BLaER1 (cell line): ENCODE results near the gene IDI1.

Source experiments
- H3K27ac ChIP-seq: shearing (Covaris generic); formaldehyde crosslinking; 2 replicates; pipeline ENCODE4 v1.8.1; 2022
- H3K27me3 ChIP-seq: shearing (Covaris generic); formaldehyde crosslinking; 2 replicates; pipeline ENCODE4 v1.8.1; 2022
- H3K36me3 ChIP-seq: shearing (Covaris generic); formaldehyde crosslinking; 2 replicates; pipeline ENCODE4 v1.8.1; 2022
- H3K4me1 ChIP-seq: shearing (Covaris generic); formaldehyde crosslinking; 2 replicates; pipeline ENCODE4 v1.8.1; 2022
- H3K4me2 ChIP-seq: shearing (Covaris generic); formaldehyde crosslinking; 2 replicates; pipeline ENCODE4 v1.8.1; 2022
- H3K4me3 ChIP-seq: shearing (Covaris generic); formaldehyde crosslinking; 2 replicates; pipeline ENCODE4 v1.8.1; 2022
- H3K9ac ChIP-seq: shearing (Covaris generic); formaldehyde crosslinking; 2 replicates; pipeline ENCODE4 v1.8.1; 2022
- H3K9me3 ChIP-seq: shearing (Covaris generic); formaldehyde crosslinking; 2 replicates; pipeline ENCODE4 v1.8.1; 2022
- H4K20me1 ChIP-seq: shearing (Covaris generic); formaldehyde crosslinking; 2 replicates; pipeline ENCODE4 v1.8.1; 2022
- Cebpa-rat ChIP-seq: shearing (Covaris generic); IDR thresholded peaks from 2 replicates; pipeline ENCODE4 v1.8.1; 2022

The IDI1 gene

DNA sequence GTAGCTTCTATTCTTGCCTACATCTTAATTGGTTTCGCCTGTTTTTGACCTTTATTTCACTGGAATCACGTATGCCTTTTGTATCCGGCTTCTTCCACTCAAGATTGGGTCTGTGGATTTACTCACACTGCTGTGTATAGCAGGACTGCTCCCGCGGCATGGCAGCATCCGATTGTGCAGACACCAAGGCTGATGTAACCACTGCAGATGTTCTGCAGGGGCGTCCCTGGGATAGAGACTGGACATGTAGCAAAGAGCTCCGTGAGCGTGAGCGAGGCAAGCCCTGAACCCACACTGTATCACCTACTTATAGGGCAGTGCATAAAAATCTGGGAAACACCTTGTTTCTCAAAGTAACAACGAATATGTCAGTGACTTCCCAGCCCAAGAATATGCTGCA lies 11.8 kb downstream of the IDI1 start:
- Histone ChIP-seq H3K27me3 (no peaks in the 10 kb centered on the region), H3K4me2 (no peak overlapping the region), H3K4me3 (no peak overlapping the region), H3K9me3 (no peaks in the 10 kb centered on the region), H3K4me1 (peaks cover 77% of the 10 kb centered on the region), H3K36me3 (peaks cover 52% of the 10 kb centered on the region), H3K9ac (no peak overlapping the region), H3K27ac (no peak overlapping the region), H4K20me1 (peaks cover 18% of the 10 kb centered on the region)
- no peak for TF ChIP-seq Cebpa-rat

DNA sequence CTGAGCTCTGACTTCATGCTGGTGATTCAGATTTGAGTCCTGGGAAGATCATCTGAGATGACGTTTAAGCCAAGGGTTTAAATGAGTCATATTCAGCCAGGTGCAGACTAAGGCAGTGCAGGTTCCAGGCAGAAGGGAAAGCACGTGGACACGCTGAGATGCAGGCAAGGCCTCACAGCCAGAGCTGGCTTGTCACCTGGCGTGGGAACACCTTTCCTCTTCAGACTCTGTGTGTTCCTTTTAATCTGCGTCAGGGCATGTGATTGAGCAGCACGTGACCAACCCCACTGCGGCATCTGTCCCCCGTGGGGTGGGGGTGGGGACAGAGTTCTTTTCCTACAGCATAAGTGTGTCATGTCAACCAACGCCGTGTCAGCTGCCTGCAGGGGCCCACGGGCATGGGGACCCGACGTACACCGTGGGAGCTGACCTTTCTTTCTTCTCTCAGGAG lies 12.6 kb downstream of the IDI1 start:
- H3K9me3 ChIP-seq = no peaks in the 10 kb centered on the region
- TF ChIP-seq Cebpa-rat = no peak
- no peaks in the 10 kb centered on the region for H3K27me3 ChIP-seq
- H3K4me2 ChIP-seq = no peak overlapping the region
- peaks cover 74% of the 10 kb centered on the region for H3K4me1 ChIP-seq
- no peak overlapping the region for H3K9ac ChIP-seq
- H3K4me3 ChIP-seq = no peak overlapping the region
- peaks cover 44% of the 10 kb centered on the region for H3K36me3 ChIP-seq
- H4K20me1 ChIP-seq = peaks cover 18% of the 10 kb centered on the region
- H3K27ac ChIP-seq = no peak overlapping the region

DNA sequence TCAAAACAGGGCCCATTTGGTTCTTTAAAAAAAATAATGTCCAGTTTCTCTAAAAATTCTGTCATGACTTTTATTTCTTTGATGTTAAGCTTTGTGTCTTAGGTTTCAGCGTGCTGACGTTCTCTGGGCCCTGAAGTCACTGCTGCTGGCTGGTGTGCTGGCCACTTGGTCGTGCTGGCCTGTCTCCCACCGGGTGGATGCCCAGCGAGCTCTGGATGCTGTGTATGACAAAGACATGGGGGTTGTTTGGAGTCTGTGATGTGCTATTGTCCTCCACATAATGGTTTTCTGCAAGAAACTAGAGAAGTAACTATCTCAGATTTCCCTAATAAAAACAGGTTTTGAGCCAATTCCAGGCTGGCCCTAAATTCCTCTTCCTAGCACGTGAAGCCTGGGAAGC lies 13.7 kb downstream of the IDI1 start:
- no peaks in the 10 kb centered on the region for H3K27me3 ChIP-seq
- 0 out of 2 replicates have a peak overlapping the region, but pooled peaks have one; percentile 13 for H3K27ac ChIP-seq
- no peak for TF ChIP-seq Cebpa-rat
- 0 out of 2 replicates have a peak overlapping the region, but pooled peaks have one; percentile 3 for H3K9ac ChIP-seq
- H3K9me3 ChIP-seq = no peaks in the 10 kb centered on the region
- H3K4me3 ChIP-seq = no peak overlapping the region
- H3K36me3 ChIP-seq = peaks cover 34% of the 10 kb centered on the region
- peaks cover 13% of the 10 kb centered on the region for H4K20me1 ChIP-seq
- H3K4me2 ChIP-seq = no peak overlapping the region
- peaks cover 63% of the 10 kb centered on the region for H3K4me1 ChIP-seq

DNA sequence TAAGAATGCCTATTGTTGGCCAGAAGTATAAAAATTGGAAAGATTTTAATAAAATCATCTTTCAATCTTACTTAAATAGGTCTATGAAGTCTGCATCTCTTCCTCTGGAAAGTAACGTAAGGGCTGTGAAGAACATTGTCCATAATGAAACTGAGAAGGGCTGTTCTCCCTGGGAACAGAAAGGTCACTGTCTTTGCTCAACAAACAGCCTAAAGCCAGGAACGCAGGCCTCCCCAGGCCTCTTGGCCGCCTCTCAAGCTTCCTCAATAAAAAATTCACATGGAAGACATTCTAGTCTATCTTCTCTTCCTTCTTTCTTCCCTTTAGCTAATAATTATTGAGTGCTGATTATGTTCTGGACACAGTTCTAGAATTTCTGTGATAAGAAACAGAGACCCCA lies 14.2 kb downstream of the IDI1 start:
- H3K4me2 ChIP-seq = no peak overlapping the region

DNA sequence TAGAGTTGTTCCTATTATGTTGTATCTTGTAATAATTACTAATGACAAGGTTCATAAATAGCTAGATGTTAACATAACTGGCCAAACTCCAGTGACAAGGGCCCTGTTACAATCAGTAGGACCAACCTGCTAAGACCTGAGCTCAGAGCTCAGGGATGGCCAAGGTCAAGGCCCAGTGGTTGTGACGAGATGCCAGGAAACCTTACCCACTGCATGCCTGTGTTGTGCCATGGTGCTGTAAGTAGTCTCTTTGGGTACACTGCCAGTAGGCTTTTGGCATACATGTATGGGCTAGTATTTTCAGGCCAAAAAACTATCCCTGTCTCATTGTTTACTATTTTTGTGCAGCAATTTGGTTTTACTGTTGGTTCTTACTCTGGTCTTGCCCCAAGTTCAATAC lies 15.3 kb downstream of the IDI1 start:
- H3K27ac ChIP-seq = no peak overlapping the region
- no peak overlapping the region for H3K4me3 ChIP-seq
- H3K27me3 ChIP-seq = no peaks in the 10 kb centered on the region
- no peak overlapping the region for H3K4me2 ChIP-seq
- H3K4me1 ChIP-seq = peaks cover 47% of the 10 kb centered on the region
- H4K20me1 ChIP-seq = no peaks in the 10 kb centered on the region
- TF ChIP-seq Cebpa-rat = no peak
- no peak overlapping the region for H3K9ac ChIP-seq
- peaks cover 22% of the 10 kb centered on the region for H3K36me3 ChIP-seq
- H3K9me3 ChIP-seq = no peaks in the 10 kb centered on the region

More for the DNA sequence above, 14.2 kb downstream of the IDI1 start:
- no peak for TF ChIP-seq Cebpa-rat
- H4K20me1 ChIP-seq = peaks cover 10% of the 10 kb centered on the region; the same call in 1 of the 2 replicates
- no peak overlapping the region for H3K27ac ChIP-seq
- peaks cover 32% of the 10 kb centered on the region for H3K36me3 ChIP-seq
- no peak overlapping the region for H3K9ac ChIP-seq
- no peaks in the 10 kb centered on the region for H3K27me3 ChIP-seq
- H3K9me3 ChIP-seq = no peaks in the 10 kb centered on the region
- no peak overlapping the region for H3K4me3 ChIP-seq
- H3K4me1 ChIP-seq = peaks cover 58% of the 10 kb centered on the region

DNA sequence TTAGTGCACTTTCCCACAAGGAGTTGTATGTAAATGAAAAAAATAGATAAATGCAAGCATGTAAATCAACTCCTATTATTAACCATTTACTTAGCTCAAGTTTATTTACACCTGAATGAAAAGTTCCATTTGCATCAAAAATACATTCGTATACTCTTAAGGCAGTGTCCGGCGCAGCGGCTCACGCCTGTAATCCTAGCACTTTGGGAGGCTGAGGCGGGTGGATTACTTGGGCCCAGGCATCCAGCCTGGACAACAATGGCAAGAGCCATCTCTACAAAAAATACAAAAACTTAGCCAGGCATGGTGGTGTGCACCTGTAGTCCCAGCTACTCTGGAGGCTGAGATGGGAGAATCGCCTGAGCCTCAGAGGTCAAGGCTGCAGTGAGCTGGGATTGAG lies 19.1 kb downstream of the IDI1 start:
- Histone ChIP-seq H3K27me3 (no peaks in the 10 kb centered on the region), H3K9me3 (no peaks in the 10 kb centered on the region), H3K4me1 (peaks cover 24% of the 10 kb centered on the region), H3K9ac (no peak overlapping the region), H4K20me1 (no peaks in the 10 kb centered on the region), H3K36me3 (no peaks in the 10 kb centered on the region), H3K4me2 (no peak overlapping the region), H3K27ac (no peak overlapping the region), H3K4me3 (no peak overlapping the region)
- no peak for TF ChIP-seq Cebpa-rat

DNA sequence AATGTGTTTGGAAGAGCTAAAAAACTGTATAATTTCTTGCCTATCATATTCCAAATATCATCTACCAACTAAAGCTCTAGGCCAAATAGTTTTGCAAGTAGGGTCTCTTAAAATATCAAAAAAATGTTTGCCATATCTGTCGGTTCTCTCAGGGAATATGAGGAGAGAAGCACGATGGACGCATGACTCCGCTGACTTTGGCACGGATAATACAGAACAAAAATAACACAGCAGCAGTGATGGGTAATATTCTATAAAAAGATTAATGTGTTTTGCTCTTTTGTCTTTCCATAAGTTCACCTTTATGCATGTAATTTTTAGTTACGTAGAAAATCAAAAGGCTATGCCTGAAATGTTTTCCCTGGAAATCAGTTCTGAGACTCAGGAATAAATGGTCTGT lies 22.3 kb downstream of the IDI1 start:
- peaks cover 12% of the 10 kb centered on the region for H3K36me3 ChIP-seq
- H4K20me1 ChIP-seq = no peaks in the 10 kb centered on the region
- no peak for TF ChIP-seq Cebpa-rat

DNA sequence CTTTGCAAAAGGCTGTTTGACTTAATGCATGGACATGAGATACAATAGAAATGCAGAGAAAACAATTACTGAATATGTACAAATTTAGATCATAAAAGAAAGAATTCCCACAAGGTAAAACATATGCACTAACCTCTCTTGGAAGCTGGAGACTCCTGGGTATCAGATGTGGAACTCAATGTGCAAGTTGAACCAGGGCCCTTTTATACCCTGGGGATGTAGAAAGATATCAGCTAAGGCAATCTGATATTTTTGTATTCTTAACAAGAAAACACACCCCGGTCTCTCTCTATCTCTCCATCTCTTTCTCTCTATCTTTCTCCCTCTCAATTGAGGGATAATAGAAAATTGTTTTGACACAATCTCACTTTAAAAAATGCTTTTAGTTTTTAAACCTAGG lies 23.2 kb downstream of the IDI1 start, which contains the start of gene IDI2:
TSS of gene IDI2 (minus strand) at position 177 of the 400 bp plus-strand sequence. CDS start 1,136 bp downstream, outside the sequence.
- TF ChIP-seq Cebpa-rat = no peak
- Histone ChIP-seq H3K27ac (no peak within 1 kb of the TSS), H3K27me3 (no peaks in the 10 kb centered on the region), H3K4me3 (no peak within 1 kb of the TSS), H3K4me2 (no peak within 1 kb of the TSS), H3K4me1 (no peaks in the 10 kb centered on the region), H3K36me3 (peaks cover 19% of the 10 kb centered on the region), H3K9ac (no peak within 1 kb of the TSS), H4K20me1 (no peaks in the 10 kb centered on the region), H3K9me3 (peaks cover 2% of the 10 kb centered on the region; the same call in 1 of the 2 replicates)

More for the DNA sequence above, 22.3 kb downstream of the IDI1 start:
- Histone ChIP-seq H3K4me1 (no peaks in the 10 kb centered on the region), H3K27ac (no peak overlapping the region), H3K4me3 (no peak overlapping the region), H3K9me3 (peaks cover 2% of the 10 kb centered on the region; the same call in 1 of the 2 replicates), H3K9ac (no peak overlapping the region), H3K4me2 (no peak overlapping the region), H3K27me3 (no peaks in the 10 kb centered on the region)

DNA sequence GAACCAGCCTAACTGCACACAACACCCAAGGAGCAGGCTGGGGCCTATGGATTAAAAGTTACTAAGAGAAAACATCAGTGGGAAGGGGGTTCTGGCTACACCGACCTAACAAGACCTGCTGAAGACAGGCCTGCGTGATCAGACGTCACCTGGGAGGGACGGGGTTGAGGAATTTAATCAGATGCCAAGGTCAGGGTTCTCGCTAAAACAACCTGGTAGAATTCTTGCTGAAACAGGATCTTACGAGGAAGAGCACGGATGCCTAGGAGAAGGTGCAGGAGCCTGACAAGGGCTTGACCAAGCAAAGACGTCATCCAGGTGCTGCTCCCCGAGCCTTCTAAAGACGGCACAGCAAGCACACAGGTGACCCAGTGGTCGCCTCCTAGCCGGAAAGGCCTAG lies 24.8 kb downstream of the IDI1 start:
- TF ChIP-seq Cebpa-rat = no peak
- H3K4me1 ChIP-seq = no peaks in the 10 kb centered on the region
- no peak overlapping the region for H3K27ac ChIP-seq
- H3K4me2 ChIP-seq = no peak overlapping the region
- H3K36me3 ChIP-seq = peaks cover 35% of the 10 kb centered on the region
- peaks cover 2% of the 10 kb centered on the region; the same call in 1 of the 2 replicates for H3K9me3 ChIP-seq
- 0 out of 2 replicates have a peak, but pooled peaks cover 5% of the 10 kb centered on the region for H4K20me1 ChIP-seq
- H3K9ac ChIP-seq = no peak overlapping the region
- no peak overlapping the region for H3K4me3 ChIP-seq
- H3K27me3 ChIP-seq = no peaks in the 10 kb centered on the region

DNA sequence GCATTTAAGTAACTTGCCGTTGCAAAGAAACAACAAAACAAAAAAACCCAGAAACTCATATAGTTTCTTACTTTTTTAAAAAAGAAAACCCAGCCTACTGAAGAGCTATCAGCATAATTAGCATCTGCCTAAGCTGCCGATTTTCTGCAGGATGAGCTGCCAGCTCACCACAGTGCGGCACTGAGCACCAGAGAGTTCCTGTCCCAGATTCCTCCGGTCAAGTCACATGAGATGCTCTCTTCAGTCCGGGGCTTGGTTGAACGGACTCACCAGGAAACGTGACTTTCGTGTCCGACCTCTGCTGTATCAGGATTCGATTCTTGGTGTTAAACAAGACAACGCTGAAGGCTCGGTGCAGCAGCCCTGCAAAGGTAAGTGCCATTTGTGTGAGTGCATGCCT lies 26.5 kb downstream of the IDI1 start:
- no peaks in the 10 kb centered on the region for H3K4me1 ChIP-seq
- H3K9me3 ChIP-seq = peaks cover 2% of the 10 kb centered on the region; the same call in 1 of the 2 replicates
- H4K20me1 ChIP-seq = 0 out of 2 replicates have a peak, but pooled peaks cover 5% of the 10 kb centered on the region
- H3K4me3 ChIP-seq = no peak overlapping the region
- TF ChIP-seq Cebpa-rat = no peak
- H3K9ac ChIP-seq = no peak overlapping the region
- no peak overlapping the region for H3K27ac ChIP-seq
- no peaks in the 10 kb centered on the region for H3K27me3 ChIP-seq
- H3K36me3 ChIP-seq = peaks cover 49% of the 10 kb centered on the region
- no peak overlapping the region for H3K4me2 ChIP-seq
